ENCODE measurements around the gene SPATA22. TPM values are rescaled to one million over a fixed set of nuclear protein-coding genes. Genes with fewer than 3 reads are reported as not detected.

SPATA22 gene
- polyA plus RNA-seq, 1 donor = not detected

DNA sequence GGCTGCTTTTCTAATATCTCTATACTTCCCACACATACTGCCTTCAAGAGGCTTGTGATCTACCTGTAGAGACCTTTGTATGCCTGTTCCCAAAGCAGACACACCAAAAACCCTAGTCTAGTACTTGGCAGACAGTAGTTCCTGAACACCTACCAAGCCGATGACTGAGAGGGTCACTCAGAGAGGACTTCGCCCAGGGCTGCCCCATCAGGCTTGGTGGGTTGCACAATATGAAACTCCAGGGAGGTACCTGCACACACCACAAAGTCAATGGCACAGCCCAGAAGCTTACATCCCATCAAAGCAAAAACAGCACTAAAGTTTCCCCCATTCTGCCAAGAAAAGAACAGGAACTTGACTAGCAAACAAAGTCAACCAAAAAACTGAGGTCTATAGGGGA is 34.4 kb upstream of the SPATA22 start:
- Histone ChIP-seq H3K4me1 (ENCODE audit: control insufficient read depth, insufficient read depth, low read length) (no peaks in the 10 kb centered on the region), H3K4me3 (ENCODE audit: low read length) (no peak overlapping the region), H3K36me3 (ENCODE audit: control insufficient read depth, insufficient read depth, low read length) (no peaks in the 10 kb centered on the region), H3K9me3 (ENCODE audit: control insufficient read depth, low read depth, low read length) (no peaks in the 10 kb centered on the region), H3K27me3 (ENCODE audit: control insufficient read depth, insufficient read depth, low read length) (no peaks in the 10 kb centered on the region), H3K27ac (ENCODE audit: low read length) (no peak overlapping the region)
- WGBS (ENCODE audit: insufficient coverage, low lambda C conversion rate) = no CpG with 5 or more reads among the region's 2 CpGs
- peak; percentile 26 to 54 for DNase-seq

DNA sequence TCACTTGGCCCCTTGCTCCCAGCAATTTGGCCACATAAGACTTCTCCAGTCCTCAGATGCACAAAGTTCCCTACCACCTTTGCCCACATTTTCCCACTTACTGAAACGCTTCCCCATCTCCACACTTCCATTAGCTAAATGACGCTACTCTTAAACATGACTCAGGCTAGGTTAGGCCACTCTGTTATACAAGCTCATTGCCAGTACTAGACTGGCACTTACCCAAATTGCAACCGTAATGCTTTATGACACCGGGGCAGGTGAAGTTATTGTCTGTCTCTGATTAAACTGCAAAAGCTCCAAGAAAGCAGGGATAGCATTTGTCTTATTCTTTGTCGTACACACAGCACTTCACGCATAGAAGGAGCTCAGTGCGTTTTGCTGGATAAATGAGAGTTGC is 33.4 kb upstream of the SPATA22 start:
- no peak for DNase-seq
- no peaks in the 10 kb centered on the region for H3K4me1 ChIP-seq (ENCODE audit: control insufficient read depth, insufficient read depth, low read length)
- H3K4me3 ChIP-seq (ENCODE audit: low read length) = no peak overlapping the region
- H3K27me3 ChIP-seq (ENCODE audit: control insufficient read depth, insufficient read depth, low read length) = no peaks in the 10 kb centered on the region
- H3K27ac ChIP-seq (ENCODE audit: low read length) = no peak overlapping the region
- H3K36me3 ChIP-seq (ENCODE audit: control insufficient read depth, insufficient read depth, low read length) = no peaks in the 10 kb centered on the region
- WGBS (ENCODE audit: insufficient coverage, low lambda C conversion rate) = no CpG with 5 or more reads among the region's 7 CpGs
- H3K9me3 ChIP-seq (ENCODE audit: control insufficient read depth, low read depth, low read length) = no peaks in the 10 kb centered on the region

DNA sequence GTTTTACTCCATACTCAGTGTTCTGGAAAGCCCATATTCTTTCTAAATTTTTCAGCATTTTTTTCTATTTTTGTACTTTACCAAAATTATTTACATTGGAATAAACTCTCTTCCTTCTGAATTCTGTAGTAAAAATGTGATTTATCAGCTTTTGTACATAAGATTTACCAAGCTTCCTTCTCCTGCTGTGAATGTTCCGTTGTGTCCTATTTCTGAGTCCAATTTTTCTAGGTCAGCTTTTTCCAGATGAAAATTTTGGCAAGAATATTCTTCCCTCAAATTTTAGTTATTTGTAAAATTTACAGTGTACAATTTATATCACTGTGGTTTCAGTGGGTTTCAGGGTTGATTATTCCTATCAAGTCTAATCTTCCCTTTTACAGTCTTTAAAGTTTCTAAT is 31.7 kb upstream of the SPATA22 start:
- WGBS (ENCODE audit: insufficient coverage, low lambda C conversion rate) = no CpG with 5 or more reads among the region's 1 CpG
- no peak overlapping the region for H3K27ac ChIP-seq (ENCODE audit: low read length)

DNA sequence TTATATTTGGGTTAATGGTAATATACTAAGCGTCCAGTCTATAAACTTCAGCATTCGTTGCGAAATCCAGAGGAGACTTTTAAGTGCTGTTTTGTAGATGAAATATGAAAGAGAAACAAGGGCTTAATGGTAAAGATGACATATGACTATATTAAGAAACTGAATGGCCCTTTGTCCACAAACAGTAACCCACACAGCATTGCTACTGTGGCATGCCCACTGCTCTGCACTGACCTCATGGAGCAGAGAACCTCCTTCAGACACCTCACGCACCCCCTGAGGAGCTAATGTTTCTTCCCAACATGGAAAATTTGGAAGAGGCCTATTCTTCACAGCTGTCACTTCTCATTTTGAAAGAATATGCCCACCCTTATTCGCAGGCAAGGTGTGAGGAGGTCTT is 30.8 kb upstream of the SPATA22 start:
- H3K27ac ChIP-seq (ENCODE audit: low read length) = no peak overlapping the region
- H3K4me3 ChIP-seq (ENCODE audit: low read length) = no peak overlapping the region
- H3K36me3 ChIP-seq (ENCODE audit: control insufficient read depth, insufficient read depth, low read length) = no peaks in the 10 kb centered on the region
- H3K27me3 ChIP-seq (ENCODE audit: control insufficient read depth, insufficient read depth, low read length) = no peaks in the 10 kb centered on the region
- DNase-seq = no peak
- H3K4me1 ChIP-seq (ENCODE audit: control insufficient read depth, insufficient read depth, low read length) = no peaks in the 10 kb centered on the region
- no peaks in the 10 kb centered on the region for H3K9me3 ChIP-seq (ENCODE audit: control insufficient read depth, low read depth, low read length)
- WGBS (ENCODE audit: insufficient coverage, low lambda C conversion rate) = 93% methylated on average over 3 of the region's 5 CpGs

More for the DNA sequence above, 31.7 kb upstream of the SPATA22 start:
- Histone ChIP-seq H3K9me3 (ENCODE audit: control insufficient read depth, low read depth, low read length) (no peaks in the 10 kb centered on the region), H3K4me3 (ENCODE audit: low read length) (no peak overlapping the region), H3K36me3 (ENCODE audit: control insufficient read depth, insufficient read depth, low read length) (no peaks in the 10 kb centered on the region), H3K27me3 (ENCODE audit: control insufficient read depth, insufficient read depth, low read length) (no peaks in the 10 kb centered on the region), H3K4me1 (ENCODE audit: control insufficient read depth, insufficient read depth, low read length) (no peaks in the 10 kb centered on the region)
- no peak for DNase-seq

DNA sequence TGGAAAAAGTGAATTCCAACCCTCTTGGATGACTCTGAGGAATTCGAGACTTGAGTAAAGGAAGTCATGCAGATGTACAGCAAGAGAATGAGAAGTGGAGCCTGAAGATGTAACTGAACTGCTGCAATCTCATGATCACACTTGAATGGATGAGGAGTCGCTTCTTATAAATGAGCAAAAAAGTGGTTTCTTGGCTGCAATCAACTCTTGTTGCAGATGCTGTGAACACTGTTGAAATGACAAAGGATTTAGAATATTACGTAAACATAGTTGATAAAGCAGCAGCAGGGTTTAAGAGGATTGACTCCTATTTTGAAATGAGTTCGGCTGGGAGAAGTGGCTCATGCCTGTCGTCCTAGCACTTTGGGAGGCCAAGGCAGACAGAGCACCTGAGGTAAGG is 29.7 kb upstream of the SPATA22 start:
- Histone ChIP-seq H3K36me3 (ENCODE audit: control insufficient read depth, insufficient read depth, low read length) (no peaks in the 10 kb centered on the region), H3K27me3 (ENCODE audit: control insufficient read depth, insufficient read depth, low read length) (no peaks in the 10 kb centered on the region), H3K4me1 (ENCODE audit: control insufficient read depth, insufficient read depth, low read length) (no peaks in the 10 kb centered on the region), H3K9me3 (ENCODE audit: control insufficient read depth, low read depth, low read length) (no peaks in the 10 kb centered on the region), H3K4me3 (ENCODE audit: low read length) (no peak overlapping the region), H3K27ac (ENCODE audit: low read length) (no peak overlapping the region)
- DNase-seq = no peak
- 94% methylated on average over 3 of the region's 5 CpGs for WGBS (ENCODE audit: insufficient coverage, low lambda C conversion rate)

DNA sequence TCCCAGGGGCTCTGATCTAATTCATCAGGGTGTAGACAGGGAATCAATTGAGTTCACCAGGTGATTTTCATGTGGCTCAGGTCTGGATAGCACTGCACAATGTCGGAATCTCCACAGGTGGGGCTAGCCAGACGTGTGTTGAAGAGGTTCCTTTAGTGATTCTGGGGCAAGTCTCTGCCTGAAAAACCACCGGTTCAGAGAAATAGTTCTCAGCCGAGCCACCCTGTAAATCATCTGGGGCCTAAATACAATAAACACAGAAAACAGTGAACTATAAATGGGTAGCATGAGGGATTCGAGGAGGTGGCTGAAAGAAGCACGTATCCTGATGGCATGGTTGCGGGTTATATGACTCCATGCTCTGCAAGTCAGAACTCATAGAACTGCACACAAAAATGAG is 25.5 kb upstream of the SPATA22 start:
- Histone ChIP-seq H3K27me3 (ENCODE audit: control insufficient read depth, insufficient read depth, low read length) (no peaks in the 10 kb centered on the region), H3K4me3 (ENCODE audit: low read length) (no peak overlapping the region), H3K36me3 (ENCODE audit: control insufficient read depth, insufficient read depth, low read length) (no peaks in the 10 kb centered on the region), H3K9me3 (ENCODE audit: control insufficient read depth, low read depth, low read length) (no peaks in the 10 kb centered on the region), H3K4me1 (ENCODE audit: control insufficient read depth, insufficient read depth, low read length) (no peaks in the 10 kb centered on the region), H3K27ac (ENCODE audit: low read length) (no peak overlapping the region)
- WGBS (ENCODE audit: insufficient coverage, low lambda C conversion rate) = 100% methylated on average over 3 of the region's 7 CpGs
- no peak for DNase-seq

DNA sequence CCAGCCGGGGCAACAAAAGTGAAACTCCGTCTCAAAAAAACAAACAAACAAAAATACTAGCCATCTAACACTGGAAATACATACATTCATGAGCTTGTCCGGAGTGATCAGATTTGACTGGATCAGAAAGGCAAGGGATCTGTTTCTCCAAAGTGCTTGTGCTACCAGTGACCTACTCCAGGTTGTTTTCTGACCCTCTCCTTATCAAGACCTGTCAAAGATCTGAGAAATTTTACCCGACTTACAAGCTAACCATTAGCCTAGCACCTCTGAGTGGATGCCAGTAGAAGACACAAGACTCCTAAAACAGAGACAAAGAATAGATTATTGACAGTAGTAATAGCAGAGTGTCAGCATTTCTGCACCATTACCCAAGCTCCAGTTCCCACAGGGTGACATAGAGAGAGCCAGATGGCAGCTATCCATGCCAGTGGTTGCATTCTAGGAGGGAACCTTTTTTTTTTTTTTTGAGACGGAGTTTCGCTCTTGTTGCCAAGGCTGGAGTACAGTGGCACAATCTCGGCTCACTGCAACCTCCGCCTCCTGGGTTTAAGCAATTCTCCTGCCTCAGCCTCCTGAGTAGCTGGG is 14.0 kb upstream of the SPATA22 start:
- H3K36me3 ChIP-seq (ENCODE audit: control insufficient read depth, insufficient read depth, low read length) = no peaks in the 10 kb centered on the region
- no peaks in the 10 kb centered on the region for H3K9me3 ChIP-seq (ENCODE audit: control insufficient read depth, low read depth, low read length)
- peak in 1 of 2 donors; percentile 9 for DNase-seq
- H3K4me1 ChIP-seq (ENCODE audit: control insufficient read depth, insufficient read depth, low read length) = no peaks in the 10 kb centered on the region
- H3K27ac ChIP-seq (ENCODE audit: low read length) = no peak overlapping the region
- H3K27me3 ChIP-seq (ENCODE audit: control insufficient read depth, insufficient read depth, low read length) = no peaks in the 10 kb centered on the region
- H3K4me3 ChIP-seq (ENCODE audit: low read length) = no peak overlapping the region
- no CpG with 5 or more reads among the region's 8 CpGs for WGBS (ENCODE audit: insufficient coverage, low lambda C conversion rate)

GRCh38 chr17:3482852-3483251 is 11.2 kb upstream of the SPATA22 start:
- Histone ChIP-seq H3K27ac (ENCODE audit: low read length) (no peak overlapping the region), H3K4me1 (ENCODE audit: control insufficient read depth, insufficient read depth, low read length) (no peaks in the 10 kb centered on the region), H3K36me3 (ENCODE audit: control insufficient read depth, insufficient read depth, low read length) (no peaks in the 10 kb centered on the region), H3K4me3 (ENCODE audit: low read length) (no peak overlapping the region), H3K27me3 (ENCODE audit: control insufficient read depth, insufficient read depth, low read length) (no peaks in the 10 kb centered on the region), H3K9me3 (ENCODE audit: control insufficient read depth, low read depth, low read length) (no peaks in the 10 kb centered on the region)
- no peak for DNase-seq
- no CpG with 5 or more reads among the region's 3 CpGs for WGBS (ENCODE audit: insufficient coverage, low lambda C conversion rate)

DNA sequence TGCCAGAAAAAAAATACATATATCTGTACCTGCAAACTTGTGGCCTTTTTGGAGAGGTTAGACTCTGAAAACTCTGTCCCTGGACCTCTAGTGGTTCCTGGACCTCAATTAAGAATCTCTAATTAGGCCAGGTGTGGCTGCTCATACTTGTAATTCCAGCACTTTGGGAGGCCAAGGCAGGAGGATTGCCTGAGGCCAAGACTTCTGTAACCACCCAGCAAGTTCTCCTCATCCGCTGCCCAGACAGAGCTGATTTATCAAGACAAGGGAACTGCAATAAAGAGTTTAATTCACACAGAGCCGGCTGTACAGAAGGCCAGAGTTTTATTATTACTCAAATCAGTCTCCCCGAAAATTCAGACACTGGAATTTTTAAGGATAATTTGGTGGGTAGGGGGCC is 8.4 kb upstream of the SPATA22 start:
- no peaks in the 10 kb centered on the region for H3K9me3 ChIP-seq (ENCODE audit: control insufficient read depth, low read depth, low read length)
- no peaks in the 10 kb centered on the region for H3K36me3 ChIP-seq (ENCODE audit: control insufficient read depth, insufficient read depth, low read length)
- no peak for DNase-seq
- H3K27me3 ChIP-seq (ENCODE audit: control insufficient read depth, insufficient read depth, low read length) = no peaks in the 10 kb centered on the region
- WGBS (ENCODE audit: insufficient coverage, low lambda C conversion rate) = no CpG with 5 or more reads among the region's 3 CpGs
- H3K4me1 ChIP-seq (ENCODE audit: control insufficient read depth, insufficient read depth, low read length) = peaks cover 11% of the 10 kb centered on the region
- H3K4me3 ChIP-seq (ENCODE audit: low read length) = no peak overlapping the region
- no peak overlapping the region for H3K27ac ChIP-seq (ENCODE audit: low read length)

GRCh38 chr17:3475812-3476610 is 4.4 kb upstream of the SPATA22 start, which contains the start of gene ASPA:
Gene ASPA (plus strand): TSS chr17:3475997. CDS start chr17:3476160, 163 bp downstream.
- Histone ChIP-seq H3K36me3 (ENCODE audit: control insufficient read depth, insufficient read depth, low read length) (no peaks in the 10 kb centered on the region), H3K27me3 (ENCODE audit: control insufficient read depth, insufficient read depth, low read length) (no peaks in the 10 kb centered on the region), H3K27ac (ENCODE audit: low read length) (peak within 1 kb of the TSS; percentile 82), H3K4me1 (ENCODE audit: control insufficient read depth, insufficient read depth, low read length) (peaks cover 19% of the 10 kb centered on the region), H3K9me3 (ENCODE audit: control insufficient read depth, low read depth, low read length) (peaks cover 3% of the 10 kb centered on the region), H3K4me3 (ENCODE audit: low read length) (peak within 1 kb of the TSS; percentile 23)
- 12% methylated on average over 3 of the region's 7 CpGs for WGBS (ENCODE audit: insufficient coverage, low lambda C conversion rate)
- DNase-seq = peak; percentile 50 to 76
